GM19238 (cell line): Measurements from ENCODE around the gene NDUFA8.

Source experiments
- DNase-seq: peaks from one replicate; pipeline ENCODE4 v3.0.0; 2011; ENCODE audit warnings: low spot score; ENCODE audit not compliant: insufficient read length

NDUFA8 gene

GRCh38 chr9:122102156-122102555 lies 57.4 kb downstream of the NDUFA8 start:
- DNase-seq, result no peak

- DNase-seq, result no peak
These were observed 58.8 kb downstream of the NDUFA8 start for GRCh38 chr9:122100756-122101155.

GRCh38 chr9:122099271-122099869 lies 60.2 kb downstream of the NDUFA8 start:
- peak; percentile 63 for DNase-seq

- no peak for DNase-seq
These were observed 61.8 kb downstream of the NDUFA8 start for GRCh38 chr9:122097679-122098315.

GRCh38 chr9:122096620-122097415 lies 62.8 kb downstream of the NDUFA8 start:
- no peak for DNase-seq

- no peak for DNase-seq
These were observed 64.4 kb downstream of the NDUFA8 start for GRCh38 chr9:122095010-122095767.
